ENCODE data around the gene CFHR3. TPM values are rescaled to one million over a fixed set of nuclear protein-coding genes. Genes with fewer than 3 reads are reported as not detected.
"Not testable (repeated sequence)": the region's sequence is repeated elsewhere in the genome, so short reads cannot be mapped to it uniquely, and the experiment has no call there.

CFHR3 gene
- total RNA-seq, 1 experiment from 2014 or later: not detected

- ChIA-PET POLR2A (no interaction called here), CTCF (interaction anchor here (0.8 kb wide), 1 partner anchor 112 kb away, joined by 3 read pairs; no protein-coding TSS in a partner anchor)
- no TSS peak for BruUV-seq (replicated peaks)
- Mint-ChIP-seq H3K36me3 (ENCODE audit: insufficient read depth, unreplicated experiment) (no peaks in the 10 kb centered on the region), H3K9me3 (ENCODE audit: unreplicated experiment) (no peaks in the 10 kb centered on the region), H3K27me3 (ENCODE audit: insufficient read depth, unreplicated experiment) (no peaks in the 10 kb centered on the region), H3K4me1 (ENCODE audit: insufficient read depth, unreplicated experiment) (no peaks in the 10 kb centered on the region), H3K27ac (ENCODE audit: low read depth, unreplicated experiment) (no peak overlapping the region), H3K4me3 (ENCODE audit: unreplicated experiment) (no peak overlapping the region)
- no peak for TF ChIP-seq CTCF (IDR thresholded peaks at IDR 0.05; ENCODE audit: unreplicated experiment)
- intact Hi-C loops (cut with micrococcal nuclease): no loop called here
- DNase-seq (ENCODE audit: unreplicated experiment): no peak
These were observed 927 bp upstream of the CFHR3 start for GRCh38 chr1:196773713-196774112.

GRCh38 chr1:196774175-196774574 lies 465 bp upstream of the CFHR3 start:
- no peak for TF ChIP-seq CTCF (IDR thresholded peaks at IDR 0.05; ENCODE audit: unreplicated experiment)
- DNase-seq (ENCODE audit: unreplicated experiment): no peak
- Mint-ChIP-seq H3K9me3 (ENCODE audit: unreplicated experiment) (peaks cover 4% of the 10 kb centered on the region), H3K4me1 (ENCODE audit: insufficient read depth, unreplicated experiment) (no peaks in the 10 kb centered on the region), H3K27ac (ENCODE audit: low read depth, unreplicated experiment) (no peak overlapping the region), H3K36me3 (ENCODE audit: insufficient read depth, unreplicated experiment) (no peaks in the 10 kb centered on the region), H3K27me3 (ENCODE audit: insufficient read depth, unreplicated experiment) (no peaks in the 10 kb centered on the region), H3K4me3 (ENCODE audit: unreplicated experiment) (no peak overlapping the region)
- ChIA-PET CTCF (interaction anchor here (0.8 kb wide), 1 partner anchor 113 kb away, joined by 3 read pairs; no protein-coding TSS in a partner anchor), POLR2A (no interaction called here)
- intact Hi-C loops (cut with micrococcal nuclease): no loop called here
- no TSS peak for BruUV-seq (replicated peaks)

- ChIA-PET POLR2A (interaction anchor here (0.5 kb wide), 1 partner anchor 283 kb away, joined by 3 read pairs; no protein-coding TSS in a partner anchor), CTCF (interaction anchor here (0.6 to 0.8 kb wide), 2 partner anchors 438 to 469 kb away, joined by 3 read pairs; no protein-coding TSS in a partner anchor)
- Mint-ChIP-seq H3K9me3 (ENCODE audit: unreplicated experiment) (peaks cover 7% of the 10 kb centered on the region), H3K36me3 (ENCODE audit: insufficient read depth, unreplicated experiment) (no peaks in the 10 kb centered on the region), H3K4me3 (ENCODE audit: unreplicated experiment) (no peak overlapping the region), H3K27ac (ENCODE audit: low read depth, unreplicated experiment) (no peak overlapping the region), H3K27me3 (ENCODE audit: insufficient read depth, unreplicated experiment) (no peaks in the 10 kb centered on the region), H3K4me1 (ENCODE audit: insufficient read depth, unreplicated experiment) (no peaks in the 10 kb centered on the region)
- BruUV-seq (replicated peaks): no TSS peak
- no peak for DNase-seq (ENCODE audit: unreplicated experiment)
- intact Hi-C loops (cut with micrococcal nuclease): no loop called here
- TF ChIP-seq CTCF (IDR thresholded peaks at IDR 0.05; ENCODE audit: unreplicated experiment): no peak
These were observed 3.0 kb downstream of the CFHR3 start for GRCh38 chr1:196777603-196778002.

- intact Hi-C loops (cut with micrococcal nuclease): no loop called here
- H3K27ac Mint-ChIP-seq (ENCODE audit: low read depth, unreplicated experiment): no peak overlapping the region
- no peaks in the 10 kb centered on the region for H3K4me1 Mint-ChIP-seq (ENCODE audit: insufficient read depth, unreplicated experiment)
- BruUV-seq (replicated peaks): no TSS peak
- DNase-seq (ENCODE audit: unreplicated experiment): no peak
- peaks cover 14% of the 10 kb centered on the region for H3K9me3 Mint-ChIP-seq (ENCODE audit: unreplicated experiment)
- TF ChIP-seq CTCF (IDR thresholded peaks at IDR 0.05; ENCODE audit: unreplicated experiment): no peak
- no peaks in the 10 kb centered on the region for H3K36me3 Mint-ChIP-seq (ENCODE audit: insufficient read depth, unreplicated experiment)
- CTCF ChIA-PET: no interaction called here
- H3K27me3 Mint-ChIP-seq (ENCODE audit: insufficient read depth, unreplicated experiment): no peaks in the 10 kb centered on the region
- POLR2A ChIA-PET: no interaction called here
- H3K4me3 Mint-ChIP-seq (ENCODE audit: unreplicated experiment): no peak overlapping the region
These were observed 4.5 kb downstream of the CFHR3 start for GRCh38 chr1:196779093-196779492.

- DNase-seq (ENCODE audit: unreplicated experiment); H3K27me3 Mint-ChIP-seq (ENCODE audit: insufficient read depth, unreplicated experiment); POLR2A ChIA-PET; H3K36me3 Mint-ChIP-seq (ENCODE audit: insufficient read depth, unreplicated experiment); BruUV-seq (replicated peaks); intact Hi-C loops (cut with micrococcal nuclease); H3K4me3 Mint-ChIP-seq (ENCODE audit: unreplicated experiment); H3K27ac Mint-ChIP-seq (ENCODE audit: low read depth, unreplicated experiment); CTCF ChIA-PET; H3K4me1 Mint-ChIP-seq (ENCODE audit: insufficient read depth, unreplicated experiment): not testable (repeated sequence)
- peaks cover 19% of the 10 kb centered on the region for H3K9me3 Mint-ChIP-seq (ENCODE audit: unreplicated experiment)
These were observed 16.6 kb downstream of the CFHR3 start for GRCh38 chr1:196791252-196791651.

GRCh38 chr1:196794103-196794502 lies 19.5 kb downstream of the CFHR3 start:
- POLR2A ChIA-PET; H3K27ac Mint-ChIP-seq (ENCODE audit: low read depth, unreplicated experiment): not testable (repeated sequence)

More at GRCh38 chr1:196794103-196794502, 19.5 kb downstream of the CFHR3 start:
- H3K4me1 Mint-ChIP-seq (ENCODE audit: insufficient read depth, unreplicated experiment); H3K9me3 Mint-ChIP-seq (ENCODE audit: unreplicated experiment); intact Hi-C loops (cut with micrococcal nuclease); CTCF ChIA-PET; H3K27me3 Mint-ChIP-seq (ENCODE audit: insufficient read depth, unreplicated experiment); H3K36me3 Mint-ChIP-seq (ENCODE audit: insufficient read depth, unreplicated experiment); DNase-seq (ENCODE audit: unreplicated experiment); BruUV-seq (replicated peaks); H3K4me3 Mint-ChIP-seq (ENCODE audit: unreplicated experiment): not testable (repeated sequence)
